SK-N-SH (cell line): ENCODE results near the gene IRAK2. TPM values are rescaled to one million over a fixed set of nuclear protein-coding genes. Genes with fewer than 3 reads are reported as not detected.

ENCODE experiments used
- CTCF ChIA-PET: fragments of 300-600, 350-600 bp; formaldehyde crosslinking; extraction: SDS; loops from one replicate; lab custom pipeline; 2021; lab: Yijun Ruan, JAX
- POLR2A ChIA-PET: fragments of 350-600 bp; sonication (Branson Sonifier 250); formaldehyde crosslinking; extraction: SDS; loops from one replicate; lab custom pipeline; 2020; ENCODE audit warnings: antibody characterized with exemption, inconsistent platforms; lab: Yijun Ruan, JAX
- DNase-seq: peaks from one replicate; pipeline ENCODE4 v3.0.0; 2012
- H2AFZ ChIP-seq: fragments of 200-600 bp; sonication (generic); 2 replicates; pipeline ENCODE4 v1.8.1; 2016; ENCODE audit warnings: antibody characterized with exemption, mild to moderate bottlenecking, low read depth
- H3F3A ChIP-seq: fragments of 200-600 bp; sonication (generic); replicated peaks from 2 replicates; pipeline ENCODE3; 2016; ENCODE audit warnings: antibody characterized with exemption, mild to moderate bottlenecking; ENCODE audit not compliant: insufficient read depth
- H3K27ac ChIP-seq, 2 experiments: fragments of 200-500 bp in 1 of 2; fragments of 200-600 bp in 1 of 2; sonication (Bioruptor generic) in 1 of 2; sonication (generic), shearing (Covaris generic) in 1 of 2; 2 replicates each; pipeline versions ENCODE4 v1.5.1 to v1.6.1; 2014 to 2016; ENCODE audit warnings: low read depth in 2 of 2, inconsistent platforms in 1 of 2, low read length in 1 of 2, mild to moderate bottlenecking in 1 of 2, mixed read lengths in 1 of 2
- H3K27me3 ChIP-seq: fragments of 200-600 bp; sonication (generic), shearing (Covaris generic); 2 replicates; pipeline ENCODE4 v1.6.1; 2016; ENCODE audit warnings: mixed run types; ENCODE audit not compliant: insufficient read depth
- H3K36me3 ChIP-seq, 2 experiments: fragments of 200-500 bp in 1 of 2; fragments of 200-600 bp in 1 of 2; sonication (Bioruptor generic) in 1 of 2; sonication (generic) in 1 of 2; replicated peaks in 1 of 2; 2 replicates each; pipeline versions ENCODE3 to v1.5.1; 2014 to 2016; ENCODE audit warnings: low read length in 1 of 2, mild to moderate bottlenecking in 1 of 2; ENCODE audit not compliant: insufficient read depth in 2 of 2, control insufficient read depth in 1 of 2
- H3K4me1 ChIP-seq, 2 experiments: fragments of 200-500 bp in 1 of 2; fragments of 200-600 bp in 1 of 2; sonication (Bioruptor generic) in 1 of 2; sonication (generic), shearing (Covaris generic) in 1 of 2; 2 replicates each; pipeline versions ENCODE4 v1.5.1 to v1.6.1; 2014 to 2016; ENCODE audit warnings: low read depth in 1 of 2, low read length in 1 of 2, mixed run types in 1 of 2; ENCODE audit not compliant: insufficient read depth in 2 of 2, control insufficient read depth in 1 of 2
- H3K4me2 ChIP-seq: fragments of 200-600 bp; sonication (generic), shearing (Covaris generic); 2 replicates; pipeline ENCODE4 v1.6.1; 2017; ENCODE audit warnings: mixed run types
- H3K4me3 ChIP-seq, 2 experiments: fragments of 200-500 bp in 1 of 2; fragments of 200-600 bp in 1 of 2; sonication (Bioruptor generic) in 1 of 2; sonication (generic), shearing (Covaris generic) in 1 of 2; 2 replicates each; pipeline versions ENCODE4 v1.5.1 to v1.8.1; 2014 to 2016; ENCODE audit warnings: low read depth in 2 of 2, inconsistent platforms in 1 of 2, low read length in 1 of 2, mild to moderate bottlenecking in 1 of 2, mixed read lengths in 1 of 2, moderate library complexity in 1 of 2
- H3K79me2 ChIP-seq: fragments of 200-600 bp; sonication (generic); 2 replicates; pipeline ENCODE4 v1.8.1; 2017; ENCODE audit warnings: mild to moderate bottlenecking; ENCODE audit not compliant: insufficient read depth
- H3K9ac ChIP-seq: fragments of 200-600 bp; sonication (generic); 2 replicates; pipeline ENCODE4 v1.6.1; 2017; ENCODE audit warnings: mixed run types
- H3K9me2 ChIP-seq: fragments of 200-600 bp; sonication (generic); 2 replicates; pipeline ENCODE4 v1.6.1; 2017; ENCODE audit warnings: mixed run types
- H3K9me3 ChIP-seq: fragments of 200-600 bp; sonication (generic); 2 replicates; pipeline ENCODE4 v1.6.1; 2017; ENCODE audit warnings: mixed run types, mild to moderate bottlenecking, moderate library complexity
- H4K20me1 ChIP-seq: fragments of 200-600 bp; sonication (generic); 2 replicates; pipeline ENCODE4 v1.6.1; 2017; ENCODE audit warnings: mild to moderate bottlenecking, mixed run types; ENCODE audit not compliant: insufficient read depth
- ELF1 ChIP-seq: IDR thresholded peaks from 2 replicates; pipeline ENCODE4 v1.4.0; 2012
- FOSL2 ChIP-seq: IDR thresholded peaks from 2 replicates; pipeline ENCODE4 v1.4.0; 2012; ENCODE audit warnings: low read depth, mild to moderate bottlenecking, moderate library complexity, borderline replicate concordance
- IRF3 ChIP-seq: fragments of 150-350 bp; IDR thresholded peaks from 2 replicates; pipeline ENCODE4 v1.6.1; 2016; ENCODE audit warnings: mild to moderate bottlenecking, low read depth, low read length
- MAX ChIP-seq: IDR thresholded peaks from 2 replicates; pipeline ENCODE4 v1.4.0; 2012; ENCODE audit warnings: low read depth
- MXI1 ChIP-seq: IDR thresholded peaks from 2 replicates; pipeline ENCODE4 v1.6.1; 2012; ENCODE audit warnings: mild to moderate bottlenecking, low read depth, low read length, improper control_type of control experiment
- PBX3 ChIP-seq: IDR thresholded peaks from 2 replicates; pipeline ENCODE4; 2012
- POLR2AphosphoS5 ChIP-seq: IDR thresholded peaks from 2 replicates; pipeline ENCODE4 v1.6.1; 2012; ENCODE audit warnings: low read depth, low read length
- RAD21 ChIP-seq: IDR thresholded peaks from 2 replicates; pipeline ENCODE4 v1.6.1; 2012; ENCODE audit warnings: mild to moderate bottlenecking, low read length
- RCOR1 ChIP-seq: fragments of 150-350 bp; IDR thresholded peaks from 2 replicates; pipeline ENCODE4 v1.6.1; 2017; ENCODE audit warnings: antibody characterized with exemption, low read length
- REST ChIP-seq: IDR thresholded peaks from 2 replicates; pipeline ENCODE4 v1.6.1; 2012; ENCODE audit warnings: mild to moderate bottlenecking, low read depth, low read length, moderate library complexity
- RFX5 ChIP-seq: IDR thresholded peaks from 2 replicates; pipeline ENCODE4 v1.6.1; 2012; ENCODE audit warnings: mild to moderate bottlenecking, improper control_type of control experiment, low read length
- RXRA ChIP-seq: IDR thresholded peaks from 2 replicates; pipeline ENCODE4 v1.4.0; 2012; ENCODE audit warnings: low read depth, mild to moderate bottlenecking, borderline replicate concordance
- TAF1 ChIP-seq: IDR thresholded peaks from 2 replicates; pipeline ENCODE4 v1.6.1; 2012; ENCODE audit warnings: low read depth, mild to moderate bottlenecking, low read length, moderate library complexity, borderline replicate concordance
- TCF12 ChIP-seq: IDR thresholded peaks from 2 replicates; pipeline ENCODE4 v1.4.0; 2012
- TEAD4 ChIP-seq: IDR thresholded peaks from 2 replicates; pipeline ENCODE4 v1.4.0; 2012; ENCODE audit warnings: mild to moderate bottlenecking, borderline replicate concordance; ENCODE audit not compliant: insufficient read depth
- USF1 ChIP-seq: IDR thresholded peaks from 2 replicates; pipeline ENCODE4 v1.4.0; 2012; ENCODE audit warnings: low read depth, borderline replicate concordance
- USF2 ChIP-seq: fragments of 150-350 bp; IDR thresholded peaks from 2 replicates; pipeline ENCODE4 v1.6.1; 2017; ENCODE audit warnings: antibody characterized with exemption, low read length, low read depth, borderline replicate concordance
- ZBTB33 ChIP-seq: IDR thresholded peaks from 2 replicates; pipeline ENCODE4 v1.4.0; 2012; ENCODE audit warnings: low read depth, borderline replicate concordance
- WGBS: methylation state at CpG from one replicate; pipeline ENCODE4 v1.1.6; 2017; ENCODE audit warnings: low lambda C conversion rate; 5-methylcytosine and 5-hydroxymethylcytosine counted together
- polyA plus RNA-seq, 3 experiments: library from polyadenylated mRNA; depleted of rRNA; stranded (reverse); fragments of >200 nt; gene quantifications; 2 replicates each; pipeline ENCODE4 v1.2.3, GENCODE V29; 2012

IRAK2 gene
- polyA plus RNA-seq, 1 of the 3 experiments (the other 2 are of a cell fraction), result 7.7 TPM

- Histone ChIP-seq H3K9me2 (no peaks in the 10 kb centered on the region), H3K79me2 (peaks cover 18% of the 10 kb centered on the region), H3K4me1 (peaks cover 8% of the 10 kb centered on the region in 2 experiments; a peak in 3 of 4 replicates), H3K36me3 (peaks cover 0 to 36% of the 10 kb centered on the region in 2 experiments), H2AFZ (no peak overlapping the region), H3K4me2 (no peak overlapping the region), H4K20me1 (peaks cover 3% of the 10 kb centered on the region; the same call in 1 of the 2 replicates), H3K27me3 (no peaks in the 10 kb centered on the region)
- CTCF ChIA-PET, result interaction anchor here (1.4 kb wide), 1 partner anchor 193 kb away, joined by 3 read pairs; no protein-coding TSS in a partner anchor
- TF ChIP-seq RCOR1 (no peak), FOSL2 (no peak), RXRA (no peak), ELF1 (no peak), MAX (no peak), USF2 (no peak), IRF3 (no peak), PBX3 (no peak), POLR2AphosphoS5 (no peak), ZBTB33 (no peak), RFX5 (no peak), MXI1 (no peak), TAF1 (no peak), USF1 (no peak), REST (no peak), RAD21 (no peak), TEAD4 (no peak), TCF12 (no peak)
- TF ChIP-seq, all 33 proteins: peak for 0
- no peak for DNase-seq
- no peak overlapping the region for H3K27ac ChIP-seq
- 90% methylated on average over 6 of the region's 6 CpGs for WGBS
- H3K4me3 ChIP-seq, result no peak overlapping the region
- peaks cover 9% of the 10 kb centered on the region for H3F3A ChIP-seq
- POLR2A ChIA-PET, result no interaction called here
- H3K9ac ChIP-seq, result no peak overlapping the region
- H3K9me3 ChIP-seq, result peaks cover 15% of the 10 kb centered on the region; the same call in 1 of the 2 replicates
Measured at GRCh38 chr3:10245081-10245712, 80.5 kb downstream of the IRAK2 start.
